K562 (cell line): ENCODE data around the gene ALG8. TPM values are rescaled to one million over a fixed set of nuclear protein-coding genes. Genes with fewer than 3 reads are reported as not detected.

Source experiments
- ATAC-seq: fragments of 200-7000 bp; cut with Tn5 transposase; 3 replicates; pipeline ENCODE4 v1.9.1; 2020; ENCODE audit warnings: moderate library complexity
- BruUV-seq: library from RNA; stranded (reverse); fragments of 400-500 nt; replicated peaks from 2 replicates; lab custom pipeline; 2021; lab: Mats Ljungman, UMichigan
- CTCF ChIA-PET: fragments of 300-600 bp; formaldehyde crosslinking; extraction: SDS; loops from one replicate; lab custom pipeline; 2021; ENCODE audit warnings: low intra/inter-chr PET ratio; lab: Yijun Ruan, JAX
- POLR2A ChIA-PET: fragments of 300-600, 350-650 bp; sonication (Branson Sonifier 250); formaldehyde crosslinking; extraction: SDS; loops from one replicate; lab custom pipeline; 2021; ENCODE audit warnings: antibody characterized with exemption, inconsistent platforms; lab: Yijun Ruan, JAX
- DNase-seq, 4 experiments: peaks; one replicate each; pipeline versions ENCODE4 v3.0.0 to v3.0.0-alpha.2; 2011 to 2018; ENCODE audit warnings: low spot score in 3 of 4, mixed read lengths in 3 of 4; ENCODE audit errors: extremely low read depth in 1 of 4
- FAIRE-seq: peaks from 2 replicates; lab custom pipeline; 2011; peaks lifted over from hg19 to GRCh38; lab: Jason Lieb, UNC
- H2AFZ ChIP-seq: 2 replicates; pipeline ENCODE4 v1.6.0; 2011; ENCODE audit warnings: low read depth, low read length, control low read depth, inconsistent platforms
- H3K27ac ChIP-seq: fragments of 200-600 bp; 3 replicates; pipeline ENCODE4 v1.8.0; 2011; ENCODE audit warnings: low read depth, mild to moderate bottlenecking, control low read depth, inconsistent platforms, low read length, moderate library complexity, mixed read lengths; ENCODE audit errors: extremely low read depth
- H3K27me3 ChIP-seq, 2 experiments: fragments of 300-600 bp in 1 of 2; 2 replicates in 1 of 2; 3 replicates in 1 of 2; pipeline versions ENCODE4 v1.6.0 to v1.8.0; 2011; ENCODE audit warnings: inconsistent platforms in 2 of 2, low read length in 2 of 2, mild to moderate bottlenecking in 1 of 2, mixed read lengths in 1 of 2, moderate library complexity in 1 of 2; ENCODE audit not compliant: control insufficient read depth in 2 of 2, insufficient read depth in 2 of 2
- H3K36me3 ChIP-seq: fragments of 300-600 bp; 3 replicates; pipeline ENCODE4 v1.8.0; 2011; ENCODE audit warnings: mild to moderate bottlenecking, low read length, inconsistent platforms; ENCODE audit not compliant: control insufficient read depth, insufficient read depth
- H3K4me1 ChIP-seq, 2 experiments: fragments of 200-600 bp in 1 of 2; replicated peaks in 1 of 2; 2 replicates in 1 of 2; 3 replicates in 1 of 2; pipeline versions ENCODE4 v1.5.1 to v1.8.0; 2011; ENCODE audit warnings: inconsistent platforms in 2 of 2, low read length in 2 of 2, mild to moderate bottlenecking in 1 of 2, mixed read lengths in 1 of 2, moderate library complexity in 1 of 2; ENCODE audit not compliant: control insufficient read depth in 2 of 2, insufficient read depth in 2 of 2
- H3K4me2 ChIP-seq: 2 replicates; pipeline ENCODE4 v1.6.1; 2011; ENCODE audit warnings: low read length, control low read depth, inconsistent platforms, mixed read lengths; ENCODE audit not compliant: insufficient read depth
- H3K4me3 ChIP-seq: fragments of 200-600 bp; sonication (generic), shearing (Covaris generic); 2 replicates; pipeline ENCODE4 v1.5.1; 2016; ENCODE audit warnings: control low read depth, inconsistent platforms
- H3K79me2 ChIP-seq: fragments of 200-600 bp; 3 replicates; pipeline ENCODE4 v1.8.0; 2011; ENCODE audit warnings: low read length, inconsistent platforms; ENCODE audit not compliant: control insufficient read depth, insufficient read depth
- H3K9ac ChIP-seq, 2 experiments: 2 replicates each; pipeline versions ENCODE4 v1.6.0 to v1.6.1; 2011; ENCODE audit warnings: low read depth in 2 of 2, low read length in 2 of 2, control low read depth in 1 of 2, inconsistent platforms in 1 of 2, mild to moderate bottlenecking in 1 of 2, mixed read lengths in 1 of 2; ENCODE audit not compliant: insufficient read depth in 1 of 2
- H3K9me1 ChIP-seq: one replicate; pipeline ENCODE4 v1.6.0; 2011; ENCODE audit warnings: inconsistent platforms, mild to moderate bottlenecking, low read length, moderate library complexity; ENCODE audit not compliant: control insufficient read depth, insufficient read depth
- H3K9me3 ChIP-seq: replicated peaks from 2 replicates; pipeline ENCODE4 v1.5.1; 2011; ENCODE audit warnings: low read depth, low read length, inconsistent platforms; ENCODE audit not compliant: control insufficient read depth, insufficient read depth
- H4K20me1 ChIP-seq: replicated peaks from 2 replicates; pipeline ENCODE4 v1.6.1; 2011; ENCODE audit warnings: low read length, inconsistent platforms, mixed read lengths; ENCODE audit not compliant: control insufficient read depth, insufficient read depth
- CBX5 ChIP-seq: IDR thresholded peaks from 2 replicates; pipeline ENCODE4 v1.6.1; 2014; ENCODE audit warnings: low read depth, borderline replicate concordance
- CTCFL ChIP-seq: IDR thresholded peaks from 2 replicates; pipeline ENCODE4 v1.6.1; 2011; ENCODE audit warnings: borderline replicate concordance, low read depth, mild to moderate bottlenecking, moderate library complexity, low read length; ENCODE audit not compliant: insufficient read depth, poor library complexity, severe bottlenecking
- NEUROD1 ChIP-seq: fragments of 150-350 bp; IDR thresholded peaks from 2 replicates; pipeline ENCODE4 v1.6.1; 2014; ENCODE audit warnings: borderline replicate concordance, low read length, low read depth; ENCODE audit not compliant: partially characterized antibody
- SIN3B ChIP-seq: fragments of 450-650 bp; IDR thresholded peaks from 2 replicates; pipeline ENCODE4 v1.6.1; 2017; ENCODE audit warnings: low read depth, mild to moderate bottlenecking, moderate library complexity
- U2AF1 ChIP-seq: fragments of 200-400 bp; formaldehyde crosslinking; optimal IDR thresholded peaks from 2 replicates; pipeline ENCODE3; 2017; ENCODE audit warnings: mild to moderate bottlenecking, low read depth, low read length, moderate library complexity
- ZNF354B ChIP-seq: fragments of 250-450 bp; sonication (Bioruptor Pico); IDR thresholded peaks from 2 replicates; pipeline ENCODE4 v1.4.0; 2020
- WGBS: fragments of 100-300 bp; shearing (Covaris generic); methylation state at CpG from one replicate; pipeline ENCODE4 v1.1.6; 2016; ENCODE audit warnings: low coverage, mixed read lengths; ENCODE audit not compliant: insufficient coverage; ENCODE audit errors: missing lambda C conversion rate; 5-methylcytosine and 5-hydroxymethylcytosine counted together
- in situ Hi-C: fragments of 300-500 bp; cut with MboI; formaldehyde crosslinking; loops from 4 replicates; pipeline ENCODE4 v1.15.0; 2018; ENCODE audit warnings: inconsistent platforms, mixed read lengths
- intact Hi-C: fragments of 100-400 bp; cut with micrococcal nuclease; formaldehyde crosslinking; loops from 2 replicates; pipeline ENCODE4 v1.14.2; 2022
- polyA plus RNA-seq, 8 experiments: library from polyadenylated mRNA; depleted of rRNA in 4 of 8; stranded (reverse) in 5 of 8; unstranded in 3 of 8; fragments of >200 nt; fragmentation: Nextera tagmentation in 2 of 8; fragmentation: Illumina TruSeq in 1 of 8; extraction: Ambion mirVana in 2 of 8; extraction: Trizol in 1 of 8; gene quantifications; 2 replicates each; pipeline versions ENCODE4 v1.2.1 to v1.2.3, GENCODE V29; 2011 to 2014; ENCODE audit warnings: inconsistent platforms in 1 of 8, missing spikeins in 1 of 8
- total RNA-seq, 7 experiments: library from RNA; depleted of rRNA in 6 of 7; stranded (reverse); fragments of >200 nt in 6 of 7; fragmentation: Illumina TruSeq in 2 of 7; extraction: Trizol in 2 of 7; gene quantifications; 2 replicates each; pipeline versions ENCODE4 v1.2.1 to v1.2.3, GENCODE V29; 2011 to 2021; ENCODE audit warnings: low replicate concordance in 1 of 7

ALG8 gene
- total and polyA plus RNA-seq, 9 of the 15 experiments (the other 6 are each of a cell fraction or from before 2014, with no cell fraction given): 59.3 to 189 (median 106) TPM

- Histone ChIP-seq H3K27ac (no peak overlapping the region), H3K27me3 (no peaks in the 10 kb centered on the region), H3K9ac (no peak overlapping the region), H3K9me3 (no peaks in the 10 kb centered on the region), H3K9me1 (no peaks in the 10 kb centered on the region), H3K79me2 (no peaks in the 10 kb centered on the region), H3K4me2 (no peak overlapping the region), H3K4me3 (no peak overlapping the region), H4K20me1 (no peaks in the 10 kb centered on the region), H3K4me1 (no peaks in the 10 kb centered on the region), H2AFZ (no peak overlapping the region), H3K36me3 (no peaks in the 10 kb centered on the region)
- DNase-seq (no peak), FAIRE-seq (no peak), ATAC-seq (no peak)
- in situ Hi-C loops (no loop called here), intact Hi-C loops (no loop called here)
- WGBS: 74% methylated on average over 4 of the region's 4 CpGs
- BruUV-seq: no TSS peak
- POLR2A ChIA-PET: interaction anchor here (1.5 kb wide), 1 partner anchor 11 kb away, joined by 4 read pairs; the partner anchor contains the start of gene ALG8
- TF ChIP-seq CBX5 (no peak), U2AF1 (no peak), CTCFL (no peak), SIN3B (no peak), NEUROD1 (no peak), ZNF354B (CRISPR knock-in tag) (no peak)
- CTCF ChIA-PET: no interaction called here
Measured at GRCh38 chr11:78150346-78150745, 10.9 kb upstream of the ALG8 start.
